GM12874 (cell line): Measurements from ENCODE around the gene ZDHHC1.

Experiments
- TF ChIP-seq, protein P1 (sequence below): IDR thresholded peaks from 2 replicates; pipeline ENCODE4 v1.5.1; 2011; ENCODE audit warnings: low read depth, mild to moderate bottlenecking, control low read depth, low read length, moderate library complexity; ENCODE audit not compliant: insufficient read depth

ZDHHC1 gene

DNA sequence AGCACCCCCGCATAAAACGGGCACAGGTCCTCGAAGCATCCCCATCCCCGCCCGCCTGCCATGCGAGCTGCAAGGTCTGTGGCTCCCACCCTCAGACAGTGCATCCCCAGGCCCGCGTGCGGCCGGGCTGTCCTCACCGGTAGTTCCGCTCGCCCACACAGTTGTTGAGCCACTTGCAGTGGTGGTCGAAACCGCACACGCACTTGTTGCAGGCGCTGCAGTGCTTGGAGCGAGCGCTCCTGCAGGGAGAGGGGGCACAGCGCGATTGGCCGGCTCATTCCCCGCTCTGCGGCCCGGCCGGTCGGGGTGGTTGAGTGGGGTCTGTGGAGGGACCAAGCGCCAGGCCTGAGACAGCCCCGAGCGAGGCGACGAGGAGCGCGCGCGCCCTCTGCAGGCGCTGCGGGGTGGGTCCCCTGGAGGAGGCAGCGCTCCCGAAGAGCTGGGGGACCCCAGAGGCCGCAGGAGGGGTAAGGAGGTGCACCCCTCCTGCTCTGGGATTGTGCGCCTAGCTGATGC is 17.0 kb downstream of the ZDHHC1 start:
- TF ChIP-seq, protein P1, sequence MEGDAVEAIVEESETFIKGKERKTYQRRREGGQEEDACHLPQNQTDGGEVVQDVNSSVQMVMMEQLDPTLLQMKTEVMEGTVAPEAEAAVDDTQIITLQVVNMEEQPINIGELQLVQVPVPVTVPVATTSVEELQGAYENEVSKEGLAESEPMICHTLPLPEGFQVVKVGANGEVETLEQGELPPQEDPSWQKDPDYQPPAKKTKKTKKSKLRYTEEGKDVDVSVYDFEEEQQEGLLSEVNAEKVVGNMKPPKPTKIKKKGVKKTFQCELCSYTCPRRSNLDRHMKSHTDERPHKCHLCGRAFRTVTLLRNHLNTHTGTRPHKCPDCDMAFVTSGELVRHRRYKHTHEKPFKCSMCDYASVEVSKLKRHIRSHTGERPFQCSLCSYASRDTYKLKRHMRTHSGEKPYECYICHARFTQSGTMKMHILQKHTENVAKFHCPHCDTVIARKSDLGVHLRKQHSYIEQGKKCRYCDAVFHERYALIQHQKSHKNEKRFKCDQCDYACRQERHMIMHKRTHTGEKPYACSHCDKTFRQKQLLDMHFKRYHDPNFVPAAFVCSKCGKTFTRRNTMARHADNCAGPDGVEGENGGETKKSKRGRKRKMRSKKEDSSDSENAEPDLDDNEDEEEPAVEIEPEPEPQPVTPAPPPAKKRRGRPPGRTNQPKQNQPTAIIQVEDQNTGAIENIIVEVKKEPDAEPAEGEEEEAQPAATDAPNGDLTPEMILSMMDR, result peak; percentile 90

DNA sequence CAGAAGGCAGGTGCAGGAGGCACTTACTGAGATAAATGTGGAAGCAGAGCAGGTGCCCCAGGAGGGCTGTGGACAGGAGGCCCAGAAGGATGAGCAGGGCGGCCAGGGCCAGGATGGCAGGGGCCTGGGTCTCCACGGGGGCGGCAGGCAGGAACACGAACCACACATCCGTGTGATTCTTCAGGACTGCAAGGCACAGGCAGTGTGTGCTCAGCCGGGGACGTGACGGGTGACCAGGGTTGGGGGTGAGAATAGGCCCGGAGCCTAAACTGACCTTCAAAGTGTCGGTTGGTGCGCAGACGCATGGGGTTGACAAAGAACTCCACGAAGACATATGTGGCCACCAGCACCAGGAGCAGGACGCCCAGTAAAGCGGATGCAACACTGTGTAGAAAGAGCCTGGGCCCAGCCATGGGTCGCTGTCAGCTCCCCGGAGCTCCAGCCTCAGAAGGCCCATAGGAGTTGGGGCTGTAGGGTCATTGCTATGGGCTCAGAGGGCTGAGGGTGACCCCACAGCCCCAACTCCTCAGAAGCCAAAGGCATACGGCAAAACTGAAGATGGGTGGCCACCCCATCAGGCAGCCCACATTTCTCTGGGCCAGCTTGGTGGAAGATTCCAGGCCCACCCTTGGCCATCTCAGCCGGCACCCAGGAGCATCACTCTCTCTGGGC is 17.6 kb downstream of the ZDHHC1 start:
- TF ChIP-seq, protein P1, result no peak

DNA sequence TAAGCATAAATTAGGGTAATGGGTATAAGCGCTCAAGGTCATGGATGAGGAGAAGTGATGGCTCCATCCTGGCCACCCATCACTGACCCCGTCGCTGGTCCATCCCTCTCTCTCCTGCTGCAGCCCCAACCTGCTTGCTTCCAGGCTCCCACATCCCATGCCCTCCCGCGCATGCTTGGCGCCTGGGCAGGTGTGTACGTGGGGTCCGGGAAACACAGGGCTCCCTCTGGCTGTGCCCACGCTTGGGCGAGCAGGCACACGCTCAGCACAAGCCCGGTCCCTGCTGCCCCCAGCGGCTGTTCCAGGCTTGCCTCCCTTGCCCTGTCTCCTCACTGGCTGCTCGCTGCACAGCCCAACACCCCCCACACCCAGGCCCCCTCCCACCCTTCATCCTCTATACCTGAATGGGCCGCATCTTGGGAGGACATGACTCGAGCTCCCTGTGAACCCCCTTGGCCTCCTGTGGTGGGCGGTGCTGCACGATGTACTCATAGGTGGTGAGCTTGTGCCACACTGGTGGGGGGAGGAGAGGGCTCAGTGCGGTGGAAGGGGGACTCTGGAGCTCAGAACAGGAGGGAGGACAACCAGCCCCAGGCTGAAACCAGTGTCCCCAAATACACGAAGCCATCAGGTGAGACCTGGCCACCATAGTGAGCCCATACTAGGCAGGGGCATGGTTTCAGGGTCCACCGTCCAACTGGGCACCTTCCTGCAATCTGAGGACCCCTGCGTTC is 18.3 kb downstream of the ZDHHC1 start:
- TF ChIP-seq, protein P1, result no peak

DNA sequence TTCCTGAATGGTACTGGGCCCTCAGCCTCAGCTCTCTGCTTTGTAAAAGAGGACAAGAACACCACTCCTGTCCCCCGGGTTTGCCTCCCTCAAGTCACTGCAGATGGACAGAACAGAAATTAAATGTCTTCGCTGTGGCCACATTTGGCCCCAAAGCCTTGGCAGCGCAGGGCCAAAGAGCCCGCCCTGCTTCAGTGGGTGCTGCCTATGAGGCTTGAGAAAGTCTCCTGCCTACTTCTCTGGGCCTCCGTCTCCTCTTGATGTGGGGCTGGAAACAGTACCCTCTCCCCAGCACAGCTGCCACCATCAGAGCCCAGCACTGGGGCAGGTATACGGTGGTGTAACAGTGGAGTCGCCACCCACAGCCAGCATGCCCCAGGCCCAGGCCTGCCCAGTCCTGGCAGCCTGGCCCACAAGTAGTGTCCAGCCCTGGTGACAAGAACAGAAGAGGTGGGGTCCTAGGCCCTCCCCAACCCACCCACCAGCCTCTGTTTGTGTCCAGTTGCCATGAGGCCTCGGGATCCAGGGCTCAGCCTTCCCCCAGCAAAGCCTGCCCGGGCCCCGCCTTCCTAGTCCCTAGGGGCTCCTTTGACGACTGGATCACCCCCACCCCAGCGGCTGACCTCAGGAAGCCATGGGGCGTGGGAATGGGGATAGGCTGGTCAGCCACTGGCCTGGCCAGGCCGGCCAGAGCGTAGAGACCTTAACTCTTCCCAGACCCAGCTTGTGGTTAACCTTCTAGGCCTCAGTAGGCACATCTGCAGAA is 19.1 kb downstream of the ZDHHC1 start:
- TF ChIP-seq, protein P1, result no peak

DNA sequence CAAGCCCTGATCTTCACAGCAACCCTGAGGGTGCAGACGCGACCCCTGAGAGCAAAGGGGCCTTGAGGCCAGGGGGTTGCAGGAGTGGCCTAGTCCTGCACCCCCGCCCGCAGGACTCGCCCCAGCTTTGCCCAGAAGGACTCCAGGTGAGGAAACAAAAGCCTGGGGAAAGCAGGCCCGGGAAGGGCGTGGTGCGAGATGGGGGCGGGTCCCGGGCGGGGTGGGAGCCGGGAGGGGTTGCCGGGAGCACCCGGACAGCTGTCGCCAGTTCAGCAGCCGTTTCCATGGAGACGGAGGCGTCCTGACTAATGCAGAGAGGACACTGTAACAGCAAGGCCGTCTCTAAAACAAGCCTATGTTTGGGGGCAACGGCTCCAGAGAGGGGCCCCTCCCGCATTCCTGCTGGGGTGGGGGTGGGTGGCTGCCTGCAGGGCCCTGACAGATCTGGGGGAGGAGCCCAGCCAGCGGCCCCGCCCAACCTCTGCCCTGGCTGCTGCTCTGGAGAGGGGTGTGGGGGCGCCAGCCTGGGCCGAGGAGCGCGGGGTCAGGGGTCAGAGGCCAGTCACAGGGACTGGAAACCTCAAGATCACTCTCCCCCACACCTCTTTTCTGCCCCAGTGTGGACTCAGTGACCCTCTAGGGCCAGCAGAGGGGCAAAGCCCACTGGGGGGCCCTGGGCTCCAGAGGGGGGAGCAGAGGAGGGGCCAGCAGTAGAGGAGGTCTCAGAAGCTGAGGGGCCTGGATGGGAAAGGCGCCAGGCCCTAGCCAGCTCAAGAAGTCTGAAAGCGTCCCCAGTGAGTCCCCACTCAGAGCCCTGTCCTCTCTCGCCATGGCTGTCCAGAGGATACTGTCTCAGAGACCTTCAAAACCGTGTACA is 19.9 kb downstream of the ZDHHC1 start:
- TF ChIP-seq, protein P1, result no peak

DNA sequence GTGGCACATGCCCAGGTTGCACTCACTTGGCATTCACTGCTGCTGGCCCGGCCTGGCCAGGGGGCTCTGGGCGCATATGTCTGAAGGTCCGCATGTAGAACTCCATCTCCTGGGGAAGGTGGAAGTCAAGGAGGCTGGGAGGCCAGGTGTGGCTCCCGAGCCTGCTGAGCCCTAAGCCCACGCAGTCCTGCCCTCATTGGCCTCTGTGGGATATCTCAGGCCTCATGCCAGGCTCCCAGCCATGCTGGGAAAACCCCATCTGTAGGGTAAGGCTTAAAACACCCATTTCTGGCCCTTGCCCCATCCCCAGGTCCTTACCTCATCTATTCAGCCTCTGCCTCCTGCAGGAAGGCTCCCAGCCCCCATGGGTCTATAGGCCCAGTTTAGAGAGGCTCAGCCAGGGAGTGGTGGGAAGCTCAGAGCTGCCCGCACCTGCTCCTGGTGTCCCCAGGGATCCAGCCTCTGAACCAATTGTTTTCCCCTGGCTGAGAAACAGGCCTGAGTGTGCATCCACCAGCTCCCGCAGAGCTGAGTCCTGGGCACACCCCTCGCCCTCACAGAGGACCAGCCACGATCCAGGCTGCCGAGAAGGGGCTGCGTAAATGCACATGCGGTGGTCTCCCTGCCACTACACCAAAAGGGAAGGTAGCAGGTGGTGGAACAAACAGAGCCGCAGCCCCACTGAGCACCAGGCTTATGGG is 20.7 kb downstream of the ZDHHC1 start:
- TF ChIP-seq, protein P1, result no peak
